ENCODE measurements around the gene PTK7. TPM values are rescaled to one million over a fixed set of nuclear protein-coding genes. Genes with fewer than 3 reads are reported as not detected.

The PTK7 gene
- total RNA-seq, 2 experiments from 2014 or later: 1.2 to 1.6 TPM

DNA sequence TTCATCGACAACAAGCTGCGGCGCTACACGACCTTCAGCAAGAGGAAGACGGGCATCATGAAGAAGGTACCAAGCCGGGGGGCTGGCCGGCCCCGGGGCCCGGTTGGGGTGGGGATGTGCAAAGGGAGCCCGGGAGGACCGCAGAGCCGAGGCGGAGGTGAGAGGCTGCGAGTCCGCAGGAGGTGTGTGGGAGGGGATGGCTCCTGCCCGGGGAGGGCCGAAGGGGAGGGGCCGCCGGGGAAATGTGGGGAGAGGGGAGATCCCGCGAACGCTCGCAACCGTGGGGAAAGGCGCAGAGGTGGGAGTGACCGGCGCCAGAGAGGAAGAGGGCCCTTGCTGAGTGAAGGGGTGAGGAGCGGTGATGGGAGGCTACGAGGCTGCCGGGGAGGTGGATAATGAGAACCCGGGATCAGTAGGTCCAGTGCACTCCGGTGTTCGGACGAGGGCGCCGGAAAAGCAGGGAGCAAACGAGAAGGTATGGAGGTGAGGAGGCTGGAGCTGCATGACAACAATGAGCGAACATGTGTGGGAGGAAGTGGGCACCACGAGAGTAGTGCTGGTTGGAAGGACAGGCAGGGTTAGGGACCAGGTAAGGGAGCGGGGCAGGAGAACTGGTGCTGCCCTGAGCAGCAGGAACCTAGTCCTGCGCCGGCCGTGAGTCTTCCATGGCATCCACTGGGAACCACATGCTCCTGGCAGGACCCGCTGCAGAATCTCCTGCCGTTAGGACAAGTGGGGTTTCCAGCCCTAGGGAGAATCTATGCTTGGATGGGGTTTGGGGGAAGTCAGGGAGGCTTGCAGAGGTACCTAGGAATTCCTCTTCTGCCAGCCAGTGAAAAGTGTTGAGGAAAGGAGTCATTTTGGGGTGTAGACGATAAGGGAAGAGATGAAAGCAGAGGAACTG lies 96.2 kb downstream of the PTK7 start:
- peaks cover 42% of the 10 kb centered on the region for H3K4me1 Mint-ChIP-seq (ENCODE audit: low read depth)
- intact Hi-C loops (cut with DNase I, micrococcal nuclease): loop anchor here (2.0 to 10.0 kb wide), 7 partner anchors 50 to 1120 kb away; partner anchors contain the start of genes BICRAL (in 1 of the 2), DNPH1 (in 1 of the 2), KLHDC3 (in 1 of the 2) and MEA1 (in 1 of the 2)
- H3K27ac Mint-ChIP-seq: peak overlapping the region; percentile 88
- peaks cover 40% of the 10 kb centered on the region for H3K36me3 Mint-ChIP-seq (ENCODE audit: low read depth)
- H3K27ac ChIP-seq (ENCODE audit: low read depth in 1 of 2, low read length in 2 of 2): peak overlapping the region; percentile 78 to 83
- DNase-seq (peak in 13 of 14 experiments; percentile 6 to 77 (median 43)), ATAC-seq (ENCODE audit: poor library complexity) (no peak)
- CTCF ChIA-PET: interaction anchor here (0.6 to 1.4 kb wide), 2 partner anchors 8 to 285 kb away, joined by 4 to 5 read pairs; no protein-coding TSS in a partner anchor
- peak overlapping the region; percentile 89 for H3K4me3 Mint-ChIP-seq
- peaks cover 52% of the 10 kb centered on the region for H3K4me1 ChIP-seq (ENCODE audit: insufficient read depth, low read length)
- H3K9me3 ChIP-seq (ENCODE audit: control insufficient read depth in 1 of 2, insufficient read depth in 1 of 2, low read length in 2 of 2): no peaks in the 10 kb centered on the region
- no peak for TF ChIP-seq CTCF (IDR thresholded peaks at IDR 0.05)
- H3K27me3 Mint-ChIP-seq: no peaks in the 10 kb centered on the region
- H3K4me3 ChIP-seq (ENCODE audit: low read length): peak overlapping the region; percentile 83
- H3K36me3 ChIP-seq (ENCODE audit: insufficient read depth, low read length): peaks cover 24% of the 10 kb centered on the region
- no peaks in the 10 kb centered on the region for H3K9me3 Mint-ChIP-seq
- H3K27me3 ChIP-seq (ENCODE audit: control insufficient read depth in 1 of 2, insufficient read depth in 2 of 2, low read length in 2 of 2): no peaks in the 10 kb centered on the region
- POLR2A ChIA-PET: interaction anchor here (0.7 to 2.8 kb wide), 18 partner anchors 8 to 457 kb away, joined by 3 to 20 read pairs (median 4); partner anchors contain the start of genes ABCC10, CNPY3, CUL7 and CUL9

DNA sequence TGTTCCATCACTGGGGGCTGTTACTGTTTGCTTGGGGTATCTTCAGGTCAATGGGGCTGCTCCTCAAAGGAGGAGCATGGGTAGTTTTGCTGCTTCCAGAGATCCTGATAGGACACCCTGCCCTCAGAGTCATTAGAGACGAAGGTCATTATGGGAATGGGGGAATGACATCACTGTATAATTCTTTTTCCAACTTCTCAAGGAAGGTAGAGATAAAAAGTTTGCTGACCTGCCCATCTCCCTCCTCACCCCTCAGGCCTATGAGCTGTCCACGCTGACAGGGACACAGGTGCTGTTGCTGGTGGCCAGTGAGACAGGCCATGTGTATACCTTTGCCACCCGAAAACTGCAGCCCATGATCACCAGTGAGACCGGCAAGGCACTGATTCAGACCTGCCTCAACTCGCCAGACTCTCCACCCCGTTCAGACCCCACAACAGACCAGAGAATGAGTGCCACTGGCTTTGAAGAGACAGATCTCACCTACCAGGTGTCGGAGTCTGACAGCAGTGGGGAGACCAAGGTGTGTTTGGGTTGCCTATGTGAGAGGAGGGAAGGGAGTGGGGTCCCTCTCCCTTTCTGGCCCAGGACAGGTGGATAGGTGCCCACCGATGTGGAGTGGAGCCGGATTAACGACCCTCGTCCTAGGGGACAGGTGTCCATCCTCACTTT lies 97.6 kb downstream of the PTK7 start:
- H3K4me3 Mint-ChIP-seq: peak overlapping the region; percentile 89
- no peaks in the 10 kb centered on the region for H3K9me3 Mint-ChIP-seq
- intact Hi-C loops (cut with DNase I, micrococcal nuclease): loop anchor here (1.0 to 10.0 kb wide), 9 partner anchors 9 to 1121 kb away; partner anchors contain the start of genes BICRAL (in 1 of the 2), CUL9 (in 1 of the 2), DNPH1 (in 1 of the 2) and KLHDC3 (in 1 of the 2)
- H3K36me3 Mint-ChIP-seq (ENCODE audit: low read depth): peaks cover 53% of the 10 kb centered on the region
- CTCF ChIA-PET: interaction anchor here (1.7 kb wide), 1 partner anchor 224 kb away, joined by 3 read pairs; no protein-coding TSS in a partner anchor
- TF ChIP-seq CTCF (IDR thresholded peaks at IDR 0.05): no peak
- H3K4me1 ChIP-seq (ENCODE audit: insufficient read depth, low read length): peaks cover 52% of the 10 kb centered on the region
- peak overlapping the region; percentile 83 for H3K4me3 ChIP-seq (ENCODE audit: low read length)
- H3K36me3 ChIP-seq (ENCODE audit: insufficient read depth, low read length): peaks cover 33% of the 10 kb centered on the region
- no peaks in the 10 kb centered on the region for H3K27me3 ChIP-seq (ENCODE audit: control insufficient read depth in 1 of 2, insufficient read depth in 2 of 2, low read length in 2 of 2)
- DNase-seq: peak in 3 of 14 experiments; percentile 8 to 49 (median 17)
- peak overlapping the region; percentile 78 to 83 for H3K27ac ChIP-seq (ENCODE audit: low read depth in 1 of 2, low read length in 2 of 2)
- H3K9me3 ChIP-seq (ENCODE audit: control insufficient read depth in 1 of 2, insufficient read depth in 1 of 2, low read length in 2 of 2): no peaks in the 10 kb centered on the region
- no peak for ATAC-seq (ENCODE audit: poor library complexity)
- no peaks in the 10 kb centered on the region for H3K27me3 Mint-ChIP-seq
- peak overlapping the region; percentile 88 for H3K27ac Mint-ChIP-seq
- POLR2A ChIA-PET: interaction anchor here (1.0 to 2.8 kb wide), 14 partner anchors 9 to 428 kb away, joined by 3 to 17 read pairs (median 6); partner anchors contain the start of genes ABCC10, CNPY3, DNPH1 and KLC4
- H3K4me1 Mint-ChIP-seq (ENCODE audit: low read depth): peaks cover 42% of the 10 kb centered on the region
